Left renal pelvis (tissue), 4 donors: Measurements from ENCODE around the gene POLG2. TPM values are rescaled to one million over a fixed set of nuclear protein-coding genes. Genes with fewer than 3 reads are reported as not detected.
A peak's percentile ranks its signal among the peaks of the same experiment; 100 is the strongest.

ENCODE experiments used
- DNase-seq, 4 donors: peaks; one replicate each; pipeline ENCODE4 v3.0.0-alpha.2; 2013; ENCODE audit warnings: low read depth in 4 of 4, low spot score in 3 of 4
- polyA plus RNA-seq, 4 donors: library from polyadenylated mRNA; unstranded; fragments of 120-200 nt; gene quantifications; one replicate each; pipeline ENCODE4 v1.2.1, GENCODE V29; 2013; ENCODE audit not compliant: insufficient read length in 4 of 4

Gene POLG2
- polyA plus RNA-seq, result 10 to 100 TPM; 26.8 to 48.8 (median 31.4) TPM

- DNase-seq, result peak in 3 of 4 donors; percentile 73 to 82 (median 81)
Measured at GRCh38 chr17:64496786-64497564, at the start of gene POLG2. Gene POLG2, minus strand, starts transcription at chr17:64497054. Its CDS starts 86 bp downstream, at chr17:64496968.

GRCh38 chr17:64544742-64545141 is 47.9 kb upstream of the POLG2 start:
- no peak for DNase-seq

- DNase-seq, result no peak
Measured at GRCh38 chr17:64540118-64540776, 43.4 kb upstream of the POLG2 start.

GRCh38 chr17:64538508-64539130 is 41.8 kb upstream of the POLG2 start:
- DNase-seq, result no peak

GRCh38 chr17:64537488-64537887 is 40.6 kb upstream of the POLG2 start:
- no peak for DNase-seq

GRCh38 chr17:64536913-64537312 is 40.1 kb upstream of the POLG2 start:
- no peak for DNase-seq

- no peak for DNase-seq
Measured at GRCh38 chr17:64535357-64535756, 38.5 kb upstream of the POLG2 start.

- no peak for DNase-seq
Measured at GRCh38 chr17:64534187-64534586, 37.3 kb upstream of the POLG2 start.

- no peak for DNase-seq
Measured at GRCh38 chr17:64533784-64534183, 36.9 kb upstream of the POLG2 start.

GRCh38 chr17:64532409-64532808 is 35.6 kb upstream of the POLG2 start:
- DNase-seq, result no peak

GRCh38 chr17:64531955-64532371 is 35.1 kb upstream of the POLG2 start:
- no peak for DNase-seq

- no peak for DNase-seq
Measured at GRCh38 chr17:64529221-64529620, 32.4 kb upstream of the POLG2 start.

- DNase-seq, result no peak
Measured at GRCh38 chr17:64527914-64528313, 31.1 kb upstream of the POLG2 start.

- no peak for DNase-seq
Measured at GRCh38 chr17:64520359-64520758, 23.5 kb upstream of the POLG2 start.

GRCh38 chr17:64519601-64520000 is 22.7 kb upstream of the POLG2 start:
- DNase-seq, result no peak

- no peak for DNase-seq
Measured at GRCh38 chr17:64515829-64516228, 19.0 kb upstream of the POLG2 start.

- no peak for DNase-seq
Measured at GRCh38 chr17:64515419-64515818, 18.6 kb upstream of the POLG2 start.

GRCh38 chr17:64509179-64509578 is 12.3 kb upstream of the POLG2 start:
- no peak for DNase-seq

GRCh38 chr17:64508683-64509082 is 11.8 kb upstream of the POLG2 start:
- DNase-seq, result no peak

- peak in 3 of 4 donors; percentile 47 to 67 (median 62) for DNase-seq
Measured at GRCh38 chr17:64507413-64507782, 10.5 kb upstream of the POLG2 start.

GRCh38 chr17:64506576-64507412 is 9.9 kb upstream of the POLG2 start, which contains the start of gene CEP95:
Gene CEP95, plus strand, starts transcription at chr17:64506977. Its CDS starts 121 bp downstream, at chr17:64507098.
- DNase-seq, result peak in 3 of 4 donors; percentile 95 to 96 (median 95)
